Effector memory CD4-positive, alpha-beta T cell (primary cell): Measurements from ENCODE around the gene IGF2BP2.

ENCODE experiments used
- DNase-seq, 3 donors: peaks; one replicate each; pipeline ENCODE4 v3.0.0-alpha.2; 2020
- H3K27ac ChIP-seq: 2 replicates; pipeline ENCODE4 v1.7.0; 2013; ENCODE audit warnings: mild to moderate bottlenecking, low read length, moderate library complexity; ENCODE audit not compliant: insufficient read depth, poor library complexity, severe bottlenecking
- H3K27me3 ChIP-seq: replicated peaks from 2 replicates; pipeline ENCODE4 v1.7.0; 2013; ENCODE audit warnings: mild to moderate bottlenecking, low read length; ENCODE audit not compliant: insufficient read depth, control insufficient read depth, poor library complexity, severe bottlenecking
- H3K36me3 ChIP-seq: 2 replicates; pipeline ENCODE4 v1.7.0; 2013; ENCODE audit warnings: mild to moderate bottlenecking, low read length, moderate library complexity; ENCODE audit not compliant: control insufficient read depth, insufficient read depth
- H3K4me1 ChIP-seq: 2 replicates; pipeline ENCODE4 v1.7.0; 2013; ENCODE audit warnings: low read length, mild to moderate bottlenecking; ENCODE audit not compliant: control insufficient read depth, insufficient read depth, poor library complexity, severe bottlenecking
- H3K4me3 ChIP-seq: 2 replicates; pipeline ENCODE4 v1.7.0; 2013; ENCODE audit warnings: low read length, low read depth, mild to moderate bottlenecking; ENCODE audit not compliant: insufficient read depth, poor library complexity, severe bottlenecking
- H3K9me3 ChIP-seq: 2 replicates; pipeline ENCODE4 v1.7.0; 2013; ENCODE audit warnings: mild to moderate bottlenecking, low read length, moderate library complexity; ENCODE audit not compliant: control insufficient read depth

IGF2BP2 gene

GRCh38 chr3:185657691-185658503, 166.9 kb downstream of the IGF2BP2 start:
- H3K36me3 ChIP-seq, result no peaks in the 10 kb centered on the region
- H3K27me3 ChIP-seq, result no peaks in the 10 kb centered on the region
- no peak for DNase-seq
- no peak overlapping the region for H3K4me3 ChIP-seq
- no peak overlapping the region for H3K27ac ChIP-seq
- H3K9me3 ChIP-seq, result no peaks in the 10 kb centered on the region
- no peaks in the 10 kb centered on the region for H3K4me1 ChIP-seq

GRCh38 chr3:185657211-185657610, 167.6 kb downstream of the IGF2BP2 start:
- Histone ChIP-seq H3K36me3 (no peaks in the 10 kb centered on the region), H3K9me3 (no peaks in the 10 kb centered on the region), H3K27ac (no peak overlapping the region), H3K4me3 (no peak overlapping the region), H3K4me1 (no peaks in the 10 kb centered on the region), H3K27me3 (no peaks in the 10 kb centered on the region)
- no peak for DNase-seq

- no peaks in the 10 kb centered on the region for H3K36me3 ChIP-seq
- H3K9me3 ChIP-seq, result no peaks in the 10 kb centered on the region
- H3K4me1 ChIP-seq, result no peaks in the 10 kb centered on the region
- H3K27ac ChIP-seq, result no peak overlapping the region
- DNase-seq, result no peak
- no peaks in the 10 kb centered on the region for H3K27me3 ChIP-seq
- H3K4me3 ChIP-seq, result no peak overlapping the region
Measured at GRCh38 chr3:185656321-185656840, 168.5 kb downstream of the IGF2BP2 start.

- Histone ChIP-seq H3K4me3 (no peak overlapping the region), H3K27ac (no peak overlapping the region), H3K36me3 (no peaks in the 10 kb centered on the region), H3K27me3 (no peaks in the 10 kb centered on the region), H3K4me1 (no peaks in the 10 kb centered on the region), H3K9me3 (no peaks in the 10 kb centered on the region)
- no peak for DNase-seq
Measured at GRCh38 chr3:185655426-185656320, 169.2 kb downstream of the IGF2BP2 start.

GRCh38 chr3:185654758-185655145, 170.1 kb downstream of the IGF2BP2 start:
- Histone ChIP-seq H3K9me3 (no peaks in the 10 kb centered on the region), H3K4me1 (no peaks in the 10 kb centered on the region), H3K4me3 (no peak overlapping the region), H3K27ac (no peak overlapping the region), H3K27me3 (no peaks in the 10 kb centered on the region), H3K36me3 (no peaks in the 10 kb centered on the region)
- DNase-seq, result no peak

GRCh38 chr3:185653949-185654757, 170.7 kb downstream of the IGF2BP2 start:
- no peak for DNase-seq
- Histone ChIP-seq H3K4me3 (no peak overlapping the region), H3K4me1 (no peaks in the 10 kb centered on the region)

GRCh38 chr3:185651971-185652370, 172.9 kb downstream of the IGF2BP2 start:
- Histone ChIP-seq H3K9me3 (no peaks in the 10 kb centered on the region), H3K27ac (no peak overlapping the region), H3K4me1 (no peaks in the 10 kb centered on the region), H3K4me3 (no peak overlapping the region), H3K27me3 (no peaks in the 10 kb centered on the region), H3K36me3 (no peaks in the 10 kb centered on the region)
- no peak for DNase-seq

More at GRCh38 chr3:185653949-185654757, 170.7 kb downstream of the IGF2BP2 start:
- Histone ChIP-seq H3K27me3 (no peaks in the 10 kb centered on the region), H3K27ac (no peak overlapping the region), H3K9me3 (no peaks in the 10 kb centered on the region), H3K36me3 (no peaks in the 10 kb centered on the region)

- Histone ChIP-seq H3K36me3 (no peaks in the 10 kb centered on the region), H3K4me3 (no peak overlapping the region), H3K9me3 (no peaks in the 10 kb centered on the region), H3K27ac (no peak overlapping the region), H3K27me3 (peaks cover 5% of the 10 kb centered on the region), H3K4me1 (no peaks in the 10 kb centered on the region)
- no peak for DNase-seq
Measured at GRCh38 chr3:185649414-185649813, 175.4 kb downstream of the IGF2BP2 start.

GRCh38 chr3:185648396-185648795, 176.4 kb downstream of the IGF2BP2 start:
- H3K36me3 ChIP-seq, result no peaks in the 10 kb centered on the region
- H3K27ac ChIP-seq, result no peak overlapping the region
- no peaks in the 10 kb centered on the region for H3K4me1 ChIP-seq
- no peak for DNase-seq
- H3K9me3 ChIP-seq, result no peaks in the 10 kb centered on the region
- H3K27me3 ChIP-seq, result peaks cover 5% of the 10 kb centered on the region
- H3K4me3 ChIP-seq, result no peak overlapping the region
